Measurements from ENCODE around the gene BCAN. TPM values are rescaled to one million over a fixed set of nuclear protein-coding genes. Genes with fewer than 3 reads are reported as not detected.

The BCAN gene
- total and polyA plus RNA-seq, 5 donors = 0.20 to 0.29 (median 0.23) TPM; not detected in 2

DNA sequence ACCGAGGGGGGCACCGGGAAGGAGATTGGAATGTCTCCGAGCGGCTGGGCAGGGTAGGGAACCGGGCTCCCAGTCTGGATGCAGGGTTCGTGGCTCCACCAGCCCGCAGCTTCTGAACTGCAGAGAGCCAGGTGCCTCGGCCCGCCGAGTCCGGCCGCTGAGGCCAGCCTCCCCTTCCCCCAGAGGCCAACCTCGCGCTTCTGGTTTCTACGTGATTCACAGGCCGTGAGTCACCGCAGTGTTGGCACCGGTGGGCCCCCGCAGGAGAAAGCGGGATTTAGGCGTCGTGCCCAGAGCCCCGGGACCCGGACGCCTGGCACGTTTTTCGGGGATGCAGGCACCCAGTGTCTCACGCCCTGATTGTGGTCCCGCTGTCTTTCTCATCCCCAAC lies 63.0 kb downstream of the BCAN start:
- Histone ChIP-seq H3K27ac (ENCODE audit: low read length) (no peak overlapping the region), H3K4me3 (ENCODE audit: low read length) (peak overlapping the region; percentile 5), H3K9me3 (ENCODE audit: control insufficient read depth, low read length) (no peaks in the 10 kb centered on the region), H3K4me1 (ENCODE audit: control insufficient read depth, insufficient read depth, low read length) (peaks cover 4% of the 10 kb centered on the region), H3K27me3 (ENCODE audit: control insufficient read depth, insufficient read depth) (no peaks in the 10 kb centered on the region)
- ATAC-seq (peak in 1 of 2 donors; percentile 12), DNase-seq (peak; percentile 64 to 75 (median 69))
- WGBS = 3% methylated on average over 29 of the region's 29 CpGs
- intact Hi-C loops (cut with DNase I) = no loop called here

DNA sequence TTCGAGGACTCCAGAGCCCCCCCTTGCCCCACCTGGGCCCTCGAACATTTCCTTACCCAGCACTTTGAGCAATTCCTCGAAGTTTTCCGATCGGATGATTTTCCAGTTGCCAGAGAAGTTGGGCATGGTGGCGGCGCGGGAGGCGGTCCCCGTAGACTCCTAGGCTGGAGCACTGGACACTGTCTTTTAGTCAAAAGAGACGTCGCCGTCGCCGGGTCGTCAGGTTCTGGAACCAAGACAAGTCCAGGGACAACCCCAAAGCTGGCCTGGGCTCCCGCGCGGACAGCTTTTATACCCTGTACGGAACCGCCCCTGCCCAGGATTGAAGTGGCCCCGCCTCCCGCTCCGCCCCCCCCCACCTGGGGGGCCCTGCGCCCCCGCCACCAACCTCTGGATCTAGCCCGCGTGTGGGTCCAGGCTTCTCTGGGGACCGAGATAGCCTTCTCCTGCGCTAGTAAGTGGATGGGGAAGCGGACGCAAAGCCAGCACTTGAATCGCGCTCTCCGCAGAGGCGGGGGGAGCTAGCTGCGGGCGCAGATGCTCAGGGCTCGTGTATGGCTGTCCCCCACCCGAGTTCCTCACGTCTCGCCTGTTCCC lies 63.5 kb downstream of the BCAN start, which contains the start of gene CRABP2:
TSS of gene CRABP2 (minus strand) at position 263 of the 597 bp plus-strand sequence. CDS start at position 126, 137 bp downstream.
- Histone ChIP-seq H3K4me3 (ENCODE audit: low read length) (peak within 1 kb of the TSS; percentile 5), H3K27ac (ENCODE audit: low read length) (peak within 1 kb of the TSS; percentile 0), H3K9me3 (ENCODE audit: control insufficient read depth, low read length) (no peaks in the 10 kb centered on the region), H3K4me1 (ENCODE audit: control insufficient read depth, insufficient read depth, low read length) (peaks cover 4% of the 10 kb centered on the region), H3K27me3 (ENCODE audit: control insufficient read depth, insufficient read depth) (no peaks in the 10 kb centered on the region)
- ATAC-seq (peak in 1 of 2 donors; percentile 3), DNase-seq (peak; percentile 26 to 72 (median 70))
- WGBS = 1% methylated on average over 42 of the region's 42 CpGs
- intact Hi-C loops (cut with DNase I) = no loop called here

DNA sequence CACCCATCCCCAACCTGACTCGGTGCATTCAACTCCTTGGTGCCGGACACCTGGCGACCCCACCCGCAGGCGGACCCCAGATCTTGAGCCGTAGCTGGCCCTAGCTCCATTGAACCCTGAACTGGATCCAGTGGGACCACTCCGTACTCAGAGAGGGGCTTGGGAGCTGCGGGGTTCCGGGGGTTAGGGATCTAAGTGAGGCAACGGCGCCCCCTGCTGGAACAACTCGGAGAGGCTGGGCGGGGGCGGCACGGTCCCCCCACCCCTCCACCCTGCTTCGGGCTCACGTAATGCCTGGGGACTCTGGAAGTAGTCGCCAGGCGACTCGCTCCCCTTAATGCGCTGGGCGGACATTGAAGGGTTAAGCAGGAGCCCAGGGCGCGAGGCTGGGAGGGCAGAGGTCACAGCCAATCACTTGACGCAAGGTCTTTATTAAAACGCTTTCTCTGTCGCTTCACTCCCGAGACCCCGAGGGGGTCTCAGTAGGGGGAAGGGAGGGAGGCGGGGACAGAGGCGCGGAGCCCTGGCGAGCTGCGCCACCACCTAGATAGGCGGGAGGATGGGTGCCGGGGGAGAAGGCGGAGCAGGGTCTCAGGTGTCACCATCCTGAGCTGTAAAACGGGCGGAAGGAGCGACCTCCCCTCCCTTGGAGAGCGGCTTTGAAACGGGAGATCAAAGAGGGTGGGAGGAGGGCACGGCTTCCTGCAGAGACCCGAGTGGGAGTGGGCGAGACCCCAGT lies 64.2 kb downstream of the BCAN start:
- intact Hi-C loops (cut with DNase I) = no loop called here
- peak overlapping the region; percentile 5 for H3K4me3 ChIP-seq (ENCODE audit: low read length)
- no peaks in the 10 kb centered on the region for H3K9me3 ChIP-seq (ENCODE audit: control insufficient read depth, low read length)
- ATAC-seq = peak; percentile 35 to 55
- peak; percentile 66 to 87 (median 86) for DNase-seq
- H3K27me3 ChIP-seq (ENCODE audit: control insufficient read depth, insufficient read depth) = no peaks in the 10 kb centered on the region
- 1% methylated on average over 45 of the region's 45 CpGs for WGBS
- H3K27ac ChIP-seq (ENCODE audit: low read length) = peak overlapping the region; percentile 0
- H3K4me1 ChIP-seq (ENCODE audit: control insufficient read depth, insufficient read depth, low read length) = peaks cover 4% of the 10 kb centered on the region

DNA sequence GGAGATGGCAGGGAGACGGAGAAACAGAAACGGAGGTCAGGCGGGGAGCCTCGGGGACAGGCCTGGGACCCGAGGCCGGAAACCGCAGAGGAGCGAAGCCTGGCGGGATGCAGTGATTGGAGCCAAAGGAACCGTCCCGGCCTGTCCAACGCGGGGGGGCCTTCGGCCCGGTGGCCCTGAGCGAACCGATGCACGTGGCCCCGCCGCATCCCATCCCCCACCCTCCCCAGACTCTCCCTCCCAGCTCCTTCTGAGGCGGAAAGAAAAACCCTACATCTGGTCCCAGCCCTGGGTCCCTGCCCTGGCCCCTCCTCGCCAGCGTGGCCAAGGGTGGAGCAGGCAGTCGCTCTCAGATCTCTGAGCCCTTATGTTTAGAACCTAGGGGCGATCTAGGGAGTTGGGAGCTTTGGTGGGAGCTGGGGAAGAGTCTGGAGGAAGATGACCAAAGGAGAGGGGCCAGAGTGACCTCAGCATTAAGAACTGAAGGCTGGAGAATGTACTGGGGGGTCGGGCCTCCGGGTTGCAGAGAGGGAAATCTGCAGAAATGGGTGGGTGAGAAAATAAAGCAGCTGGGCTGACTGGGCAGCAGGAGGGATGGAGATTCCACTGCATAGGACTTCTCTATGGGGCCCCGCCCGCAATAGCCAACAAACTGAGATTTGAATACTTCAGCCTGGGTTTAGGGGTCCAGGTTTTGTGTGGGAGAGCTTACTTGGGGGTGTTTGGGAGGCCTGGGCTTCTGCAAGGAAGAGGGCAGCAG lies 64.9 kb downstream of the BCAN start:
- peaks cover 4% of the 10 kb centered on the region for H3K4me1 ChIP-seq (ENCODE audit: control insufficient read depth, insufficient read depth, low read length)
- peak overlapping the region; percentile 5 for H3K4me3 ChIP-seq (ENCODE audit: low read length)
- 5% methylated on average over 29 of the region's 29 CpGs for WGBS
- ATAC-seq (peak; percentile 56 to 63), DNase-seq (peak; percentile 69 to 90 (median 88))
- H3K9me3 ChIP-seq (ENCODE audit: control insufficient read depth, low read length) = no peaks in the 10 kb centered on the region
- H3K27ac ChIP-seq (ENCODE audit: low read length) = peak overlapping the region; percentile 0
- no peaks in the 10 kb centered on the region for H3K27me3 ChIP-seq (ENCODE audit: control insufficient read depth, insufficient read depth)
- intact Hi-C loops (cut with DNase I) = no loop called here

DNA sequence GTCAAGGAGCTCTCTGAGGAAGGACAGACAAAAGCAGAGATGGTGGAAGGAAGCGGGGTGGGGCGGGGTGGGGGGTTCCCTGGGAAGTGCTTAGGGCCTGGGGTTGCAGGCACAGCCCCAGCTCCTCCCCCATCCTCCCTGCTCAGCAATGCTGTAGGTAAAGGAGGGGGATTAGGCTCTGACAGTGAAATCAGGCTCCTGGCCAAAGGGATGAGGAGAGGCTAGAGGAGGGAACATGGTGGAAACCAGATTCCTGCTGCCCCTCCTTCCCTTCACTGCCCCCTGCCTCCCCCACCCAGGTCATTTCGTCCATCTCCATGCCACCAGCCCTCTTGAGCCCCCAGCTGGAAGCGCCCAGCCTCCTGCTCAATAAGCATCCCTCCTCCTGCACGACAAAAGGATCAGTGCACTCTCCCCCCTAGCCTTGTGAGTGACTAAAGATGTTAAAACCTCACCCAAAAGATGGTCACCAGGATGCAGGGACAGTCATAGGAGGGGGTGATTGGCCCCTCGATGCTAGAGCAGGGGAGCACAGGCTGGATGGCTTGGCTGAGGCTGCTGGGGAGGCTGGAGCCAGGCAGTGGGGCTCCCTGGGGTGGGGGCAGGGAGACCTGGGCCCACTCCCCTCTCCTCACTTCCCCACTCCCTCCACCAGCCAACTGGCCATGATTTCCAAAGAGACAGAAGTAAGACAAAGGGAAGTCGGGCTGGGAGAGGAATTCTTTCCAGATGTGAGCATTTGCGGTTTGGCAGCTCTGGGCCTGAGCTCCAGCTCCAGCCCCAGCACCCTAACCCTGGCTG lies 65.7 kb downstream of the BCAN start:
- no peak for ATAC-seq
- H3K9me3 ChIP-seq (ENCODE audit: control insufficient read depth, low read length) = no peaks in the 10 kb centered on the region
- H3K27me3 ChIP-seq (ENCODE audit: control insufficient read depth, insufficient read depth) = no peaks in the 10 kb centered on the region
- no peak overlapping the region for H3K27ac ChIP-seq (ENCODE audit: low read length)
- H3K4me1 ChIP-seq (ENCODE audit: control insufficient read depth, insufficient read depth, low read length) = peaks cover 4% of the 10 kb centered on the region
- DNase-seq = peak in 1 of 3 donors; percentile 31
- 48% methylated on average over 8 of the region's 8 CpGs for WGBS
- intact Hi-C loops (cut with DNase I) = no loop called here
- no peak overlapping the region for H3K4me3 ChIP-seq (ENCODE audit: low read length)

DNA sequence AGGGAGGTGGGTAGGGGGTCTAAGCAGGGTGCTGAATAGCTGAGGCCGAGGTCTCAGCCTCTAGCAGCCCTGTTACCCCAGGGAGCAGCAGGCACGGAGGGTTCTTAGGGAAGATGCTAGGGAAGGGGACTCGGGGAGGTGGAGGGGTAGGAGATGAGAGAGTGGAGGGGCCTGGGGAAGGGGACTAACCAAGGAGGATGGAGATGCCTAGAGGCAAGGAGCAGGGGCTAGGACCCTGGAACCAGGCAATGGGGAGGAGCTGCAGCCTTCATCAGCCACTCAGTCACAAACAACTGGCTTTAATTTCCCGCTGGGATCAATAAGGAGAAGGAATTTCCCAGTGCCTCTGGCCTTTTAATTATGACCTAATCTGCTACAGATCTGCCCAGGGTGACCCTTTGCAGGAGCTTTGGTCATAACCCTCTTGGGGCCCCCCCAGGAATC lies 66.3 kb downstream of the BCAN start:
- Histone ChIP-seq H3K9me3 (ENCODE audit: control insufficient read depth, low read length) (no peaks in the 10 kb centered on the region), H3K27me3 (ENCODE audit: control insufficient read depth, insufficient read depth) (no peaks in the 10 kb centered on the region), H3K4me1 (ENCODE audit: control insufficient read depth, insufficient read depth, low read length) (peaks cover 4% of the 10 kb centered on the region), H3K4me3 (ENCODE audit: low read length) (no peak overlapping the region), H3K27ac (ENCODE audit: low read length) (no peak overlapping the region)
- no peak for ATAC-seq
- DNase-seq = peak in 1 of 3 donors; percentile 16
- WGBS = 55% methylated on average over 4 of the region's 4 CpGs
- intact Hi-C loops (cut with DNase I) = no loop called here

DNA sequence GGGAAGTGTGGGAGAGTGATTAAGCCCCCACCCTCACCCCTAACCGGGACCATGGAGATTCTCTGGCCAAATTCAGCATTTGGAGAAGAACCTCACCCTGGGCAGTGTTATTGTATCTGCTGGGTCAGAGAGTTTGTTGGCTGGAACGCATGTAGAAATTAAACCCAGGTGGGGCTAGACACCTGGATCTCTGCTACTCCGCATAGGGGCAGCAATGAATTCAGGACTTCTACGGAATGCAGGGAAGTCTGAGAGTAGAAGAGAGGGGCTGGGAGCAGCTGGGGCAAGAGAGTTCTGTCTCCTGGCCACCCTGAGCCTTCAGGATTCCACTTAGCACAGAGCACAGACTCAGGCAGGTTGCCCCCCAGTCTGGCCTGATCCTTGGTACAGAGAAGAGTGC lies 67.1 kb downstream of the BCAN start:
- Histone ChIP-seq H3K27ac (ENCODE audit: low read length) (no peak overlapping the region), H3K9me3 (ENCODE audit: control insufficient read depth, low read length) (no peaks in the 10 kb centered on the region), H3K27me3 (ENCODE audit: control insufficient read depth, insufficient read depth) (no peaks in the 10 kb centered on the region), H3K4me3 (ENCODE audit: low read length) (no peak overlapping the region), H3K4me1 (ENCODE audit: control insufficient read depth, insufficient read depth, low read length) (peaks cover 4% of the 10 kb centered on the region)
- intact Hi-C loops (cut with DNase I) = no loop called here
- DNase-seq = peak in 1 of 3 donors; percentile 6
- 77% methylated on average over 4 of the region's 4 CpGs for WGBS
- ATAC-seq = no peak

Other genes with a start within 250 kb of the BCAN start
- 10 to 100 TPM; 81.5 to 99.2 (median 89.6) TPM for gene MEF2D, start 141.3 kb upstream of the BCAN start, total RNA-seq
- 53.0 TPM for gene MEF2D, start 141.3 kb upstream of the BCAN start, polyA plus RNA-seq
- gene IQGAP3, start 69.6 kb upstream of the BCAN start, total RNA-seq = under 1 TPM; 0.06 to 0.86 (median 0.55) TPM
- 0.09 TPM for gene IQGAP3, start 69.6 kb upstream of the BCAN start, polyA plus RNA-seq
- not detected for gene TTC24, start 62.4 kb upstream of the BCAN start, total RNA-seq
- not detected for gene TTC24, start 62.4 kb upstream of the BCAN start, polyA plus RNA-seq
- gene NAXE, start 50.3 kb upstream of the BCAN start, total RNA-seq = 100 to 1,000 TPM in 1 of 4 donors, 10 to 100 TPM in 3; 95.0 to 111 (median 98.9) TPM
- 131 TPM for gene NAXE, start 50.3 kb upstream of the BCAN start, polyA plus RNA-seq
- 10 to 100 TPM; 13.4 to 21.6 (median 14.5) TPM for gene GPATCH4, start 40.6 kb upstream of the BCAN start, total RNA-seq
- gene GPATCH4, start 40.6 kb upstream of the BCAN start, polyA plus RNA-seq = 14.7 TPM
- gene HAPLN2, start 22.7 kb upstream of the BCAN start, total RNA-seq = 1 to 10 TPM in 2 of 4 donors, under 1 TPM in 2; 0.53 to 1.2 (median 1.1) TPM
- gene HAPLN2, start 22.7 kb upstream of the BCAN start, polyA plus RNA-seq = 2.0 TPM
- gene NES, start 35.3 kb downstream of the BCAN start, total RNA-seq = 100 to 1,000 TPM; 146 to 282 (median 170) TPM
- gene NES, start 35.3 kb downstream of the BCAN start, polyA plus RNA-seq = 257 TPM
- gene CRABP2, start 63.5 kb downstream of the BCAN start, total RNA-seq = 1 to 10 TPM in 1 of 4 donors, under 1 TPM in 3; 0.71 to 1.6 (median 0.75) TPM
- 1.3 TPM for gene CRABP2, start 63.5 kb downstream of the BCAN start, polyA plus RNA-seq
- 10 to 100 TPM; 14.4 to 19.7 (median 17.3) TPM for gene METTL25B, start 86.4 kb downstream of the BCAN start, total RNA-seq
- gene METTL25B, start 86.4 kb downstream of the BCAN start, polyA plus RNA-seq = 18.8 TPM
- 10 to 100 TPM; 13.0 to 23.0 (median 13.9) TPM for gene ISG20L2, start 86.6 kb downstream of the BCAN start, total RNA-seq
- 9.2 TPM for gene ISG20L2, start 86.6 kb downstream of the BCAN start, polyA plus RNA-seq
- 10 to 100 TPM; 63.4 to 88.5 (median 74.9) TPM for gene MRPL24, start 99.0 kb downstream of the BCAN start, total RNA-seq
- gene MRPL24, start 99.0 kb downstream of the BCAN start, polyA plus RNA-seq = 145 TPM
- 100 to 1,000 TPM; 148 to 171 (median 162) TPM for gene HDGF, start 109.6 kb downstream of the BCAN start, total RNA-seq
- gene HDGF, start 109.6 kb downstream of the BCAN start, polyA plus RNA-seq = 124 TPM
- 10 to 100 TPM; 36.3 to 47.1 (median 44.1) TPM for gene PRCC, start 125.4 kb downstream of the BCAN start, total RNA-seq
- 36.0 TPM for gene PRCC, start 125.4 kb downstream of the BCAN start, polyA plus RNA-seq
- 1 to 10 TPM in 3 of 4 donors, under 1 TPM in 1; 0.93 to 6.3 (median 2.2) TPM for gene SH2D2A, start 174.7 kb downstream of the BCAN start, total RNA-seq
- gene SH2D2A, start 174.7 kb downstream of the BCAN start, polyA plus RNA-seq = 2.0 TPM
- under 1 TPM; 0.03 to 0.06 (median 0.06) TPM for gene INSRR, start 217.0 kb downstream of the BCAN start, total RNA-seq
- 0.07 TPM for gene INSRR, start 217.0 kb downstream of the BCAN start, polyA plus RNA-seq
- gene NTRK1, start 218.7 kb downstream of the BCAN start, total RNA-seq = 1 to 10 TPM; 1.3 to 4.2 (median 1.5) TPM
- gene NTRK1, start 218.7 kb downstream of the BCAN start, polyA plus RNA-seq = 1.1 TPM